Central memory CD8-positive, alpha-beta T cell (primary cell): ENCODE measurements around the gene CA9.
"Not testable (repeated sequence)": the region's sequence is repeated elsewhere in the genome, so short reads cannot be mapped to it uniquely, and the experiment has no call there.

ENCODE experiments used
- ATAC-seq: fragments of 150-1000 bp; cut with Tn5 transposase; replicated peaks from 2 replicates; pipeline ENCODE4 v1.10.0; 2022; ENCODE audit warnings: mild to moderate bottlenecking, moderate FRiP score, moderate number of reproducible peaks; ENCODE audit not compliant: poor library complexity, severe bottlenecking; ENCODE audit errors: extremely low read depth
- DNase-seq, 2 donors: peaks; one replicate each; pipeline ENCODE4 v3.0.0; 2021; ENCODE audit warnings: low spot score in 2 of 2
- H3K27ac Mint-ChIP-seq: one replicate; pipeline ENCODE4 v1.8.0; 2022; ENCODE audit warnings: low read depth, mild to moderate bottlenecking, moderate library complexity, mixed read lengths
- H3K27me3 Mint-ChIP-seq: one replicate; pipeline ENCODE4 v1.8.0; 2022; ENCODE audit warnings: mixed read lengths
- H3K36me3 Mint-ChIP-seq: one replicate; pipeline ENCODE4 v1.8.0; 2022; ENCODE audit warnings: mild to moderate bottlenecking, moderate library complexity, mixed read lengths; ENCODE audit not compliant: insufficient read depth
- H3K4me1 Mint-ChIP-seq: one replicate; pipeline ENCODE4 v1.8.0; 2022; ENCODE audit warnings: mixed read lengths
- H3K4me3 Mint-ChIP-seq: one replicate; pipeline ENCODE4 v1.8.0; 2022; ENCODE audit warnings: mild to moderate bottlenecking, moderate library complexity, mixed read lengths
- H3K9me3 Mint-ChIP-seq: one replicate; pipeline ENCODE4 v1.8.0; 2022; ENCODE audit warnings: mixed read lengths

The CA9 gene

GRCh38 chr9:35673132-35674024 lies at the start of gene CA9:
Gene CA9 (plus strand): TSS chr9:35673928. CDS start chr9:35673960, 32 bp downstream.
- Mint-ChIP-seq H3K9me3 (no peaks in the 10 kb centered on the region), H3K4me3 (peak within 1 kb of the TSS; percentile 45), H3K36me3 (peaks cover 2% of the 10 kb centered on the region), H3K4me1 (peaks cover 5% of the 10 kb centered on the region), H3K27me3 (peaks cover 21% of the 10 kb centered on the region), H3K27ac (no peak within 1 kb of the TSS)
- DNase-seq = no peak
- no peak for ATAC-seq

DNA sequence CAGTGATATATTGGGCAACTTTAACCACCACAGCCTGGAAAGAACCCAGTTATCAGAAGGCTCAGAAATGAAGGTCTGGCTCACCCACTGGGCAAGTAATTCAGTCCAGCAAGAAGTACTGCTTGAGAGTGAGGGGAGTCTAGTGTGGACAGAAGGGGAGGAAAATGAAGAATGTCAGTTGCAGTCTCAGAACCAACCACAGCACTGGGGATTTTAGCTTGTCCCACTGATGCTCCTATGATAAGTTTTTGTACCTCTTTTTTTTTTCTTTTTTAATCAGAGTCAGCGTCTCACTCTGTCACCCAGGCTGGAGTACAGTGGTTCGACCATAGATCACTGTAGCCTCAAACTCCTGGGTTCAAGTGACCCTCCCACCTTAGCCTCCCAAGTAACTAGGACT lies 46.2 kb upstream of the CA9 start:
- Mint-ChIP-seq H3K36me3 (no peaks in the 10 kb centered on the region), H3K4me3 (no peak overlapping the region), H3K9me3 (no peaks in the 10 kb centered on the region), H3K27ac (no peak overlapping the region), H3K4me1 (no peaks in the 10 kb centered on the region), H3K27me3 (no peaks in the 10 kb centered on the region)
- ATAC-seq (no peak), DNase-seq (no peak)

GRCh38 chr9:35628389-35628991 lies 45.2 kb upstream of the CA9 start:
- ATAC-seq (no peak), DNase-seq (no peak)
- no peak overlapping the region for H3K27ac Mint-ChIP-seq
- no peaks in the 10 kb centered on the region for H3K9me3 Mint-ChIP-seq
- no peak overlapping the region for H3K4me3 Mint-ChIP-seq
- peaks cover under 1% of the 10 kb centered on the region for H3K36me3 Mint-ChIP-seq
- H3K4me1 Mint-ChIP-seq = no peaks in the 10 kb centered on the region
- H3K27me3 Mint-ChIP-seq = no peaks in the 10 kb centered on the region

GRCh38 chr9:35629597-35629996 lies 44.1 kb upstream of the CA9 start:
- Mint-ChIP-seq H3K27me3 (no peaks in the 10 kb centered on the region), H3K4me1 (peaks cover 2% of the 10 kb centered on the region), H3K36me3 (peaks cover 2% of the 10 kb centered on the region), H3K4me3 (no peak overlapping the region), H3K27ac (no peak overlapping the region), H3K9me3 (no peaks in the 10 kb centered on the region)
- no peak for ATAC-seq
- DNase-seq = no peak

- no peak overlapping the region for H3K4me3 Mint-ChIP-seq
Observed at GRCh38 chr9:35635730-35636129, 38.0 kb upstream of the CA9 start.

GRCh38 chr9:35636135-35636876 lies 37.4 kb upstream of the CA9 start:
- Mint-ChIP-seq H3K4me3 (no peak overlapping the region), H3K27ac (peak overlapping the region; percentile 76), H3K27me3 (no peaks in the 10 kb centered on the region), H3K9me3 (no peaks in the 10 kb centered on the region), H3K4me1 (peaks cover 55% of the 10 kb centered on the region), H3K36me3 (peaks cover 2% of the 10 kb centered on the region)
- no peak for DNase-seq
- no peak for ATAC-seq

More at GRCh38 chr9:35635730-35636129, 38.0 kb upstream of the CA9 start:
- Mint-ChIP-seq H3K27ac (peak overlapping the region; percentile 76), H3K27me3 (no peaks in the 10 kb centered on the region), H3K36me3 (peaks cover 2% of the 10 kb centered on the region), H3K9me3 (no peaks in the 10 kb centered on the region), H3K4me1 (peaks cover 55% of the 10 kb centered on the region)
- no peak for DNase-seq
- ATAC-seq = no peak

- H3K27me3 Mint-ChIP-seq, H3K36me3 Mint-ChIP-seq, ATAC-seq, H3K9me3 Mint-ChIP-seq, DNase-seq: not testable (repeated sequence)
- Mint-ChIP-seq H3K4me1 (peaks cover 55% of the 10 kb centered on the region), H3K27ac (peak overlapping the region; percentile 76), H3K4me3 (peak overlapping the region; percentile 65)
Observed at GRCh38 chr9:35636877-35637246, 36.9 kb upstream of the CA9 start.

- Mint-ChIP-seq H3K4me1 (peaks cover 55% of the 10 kb centered on the region), H3K4me3 (peak overlapping the region; percentile 65), H3K27ac (peak overlapping the region; percentile 76)
- not testable (repeated sequence) for H3K27me3 Mint-ChIP-seq, ATAC-seq, DNase-seq, H3K9me3 Mint-ChIP-seq, H3K36me3 Mint-ChIP-seq
Observed at GRCh38 chr9:35637427-35637955, 36.2 kb upstream of the CA9 start.

GRCh38 chr9:35638751-35639150 lies 35.0 kb upstream of the CA9 start:
- Mint-ChIP-seq H3K4me1 (peaks cover 60% of the 10 kb centered on the region), H3K27ac (peak overlapping the region; percentile 76), H3K4me3 (peak overlapping the region; percentile 65)
- ATAC-seq (peak; percentile 82), DNase-seq (peak in 1 of 2 donors; percentile 37)
- not testable (repeated sequence) for H3K27me3 Mint-ChIP-seq, H3K9me3 Mint-ChIP-seq, H3K36me3 Mint-ChIP-seq

DNA sequence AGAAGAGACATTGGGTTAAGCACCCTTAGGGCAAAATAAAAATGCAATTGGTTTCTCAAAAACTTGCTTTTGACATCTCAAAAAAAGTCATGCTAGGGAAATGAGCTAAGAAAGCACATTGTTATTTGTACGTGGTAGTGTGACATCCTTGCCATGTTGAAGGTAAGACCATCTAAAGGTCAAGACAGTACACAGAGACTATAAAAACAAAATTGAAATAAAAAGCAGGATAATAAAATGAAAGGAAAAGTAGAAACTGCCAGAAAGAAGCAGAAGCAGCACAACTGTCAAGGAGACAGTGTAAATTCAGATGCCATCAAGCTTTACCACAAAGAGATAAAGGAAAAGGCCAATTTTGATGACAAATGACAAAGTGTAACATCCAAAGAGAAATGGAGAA lies 34.5 kb upstream of the CA9 start:
- H3K9me3 Mint-ChIP-seq, DNase-seq, H3K36me3 Mint-ChIP-seq, H3K27me3 Mint-ChIP-seq: not testable (repeated sequence)
- peak; percentile 61 for ATAC-seq
- peak overlapping the region; percentile 38 for H3K4me3 Mint-ChIP-seq
- H3K4me1 Mint-ChIP-seq = peaks cover 61% of the 10 kb centered on the region
- H3K27ac Mint-ChIP-seq = peak overlapping the region; percentile 76

- peaks cover 63% of the 10 kb centered on the region for H3K4me1 Mint-ChIP-seq
- H3K4me3 Mint-ChIP-seq = peak overlapping the region; percentile 38
- no peak for ATAC-seq
- no peak for DNase-seq
- no peaks in the 10 kb centered on the region for H3K27me3 Mint-ChIP-seq
- H3K36me3 Mint-ChIP-seq = peaks cover under 1% of the 10 kb centered on the region
- H3K27ac Mint-ChIP-seq = peak overlapping the region; percentile 76
- H3K9me3 Mint-ChIP-seq = no peaks in the 10 kb centered on the region
Observed at GRCh38 chr9:35639631-35640030, 34.1 kb upstream of the CA9 start.

- not testable (repeated sequence) for H3K27me3 Mint-ChIP-seq, DNase-seq, ATAC-seq, H3K27ac Mint-ChIP-seq, H3K9me3 Mint-ChIP-seq, H3K4me3 Mint-ChIP-seq, H3K36me3 Mint-ChIP-seq
- peaks cover 57% of the 10 kb centered on the region for H3K4me1 Mint-ChIP-seq
Observed at GRCh38 chr9:35640431-35640830, 33.3 kb upstream of the CA9 start.
